HUDEP-2 (cell line): ENCODE results near the gene TBC1D1.

Experiments used
- DNase-seq, 76 experiments: peaks; one replicate each; lab custom pipeline; 2025; ENCODE audit not compliant: unreplicated experiment in 76 of 76; lab: John Stamatoyannopoulos, UW

TBC1D1 gene

GRCh38 chr4:38088321-38088720 lies 197.4 kb downstream of the TBC1D1 start:
- DNase-seq: no peak

GRCh38 chr4:38089961-38090360 lies 199.1 kb downstream of the TBC1D1 start:
- DNase-seq: no peak

GRCh38 chr4:38090455-38091246 lies 199.8 kb downstream of the TBC1D1 start:
- DNase-seq: no peak

GRCh38 chr4:38091636-38092035 lies 200.8 kb downstream of the TBC1D1 start:
- DNase-seq: no peak

GRCh38 chr4:38092701-38093100 lies 201.8 kb downstream of the TBC1D1 start:
- no peak for DNase-seq

- DNase-seq: peak in 43 of 76 experiments; percentile 1 to 68 (median 22)
Measured at GRCh38 chr4:38094419-38094818, 203.5 kb downstream of the TBC1D1 start.

GRCh38 chr4:38095691-38096090 lies 204.8 kb downstream of the TBC1D1 start:
- DNase-seq: no peak

- DNase-seq: no peak
Measured at GRCh38 chr4:38097818-38098217, 206.9 kb downstream of the TBC1D1 start.

- DNase-seq: no peak
Measured at GRCh38 chr4:38099020-38099600, 208.2 kb downstream of the TBC1D1 start.

- DNase-seq: no peak
Measured at GRCh38 chr4:38099908-38100407, 209.1 kb downstream of the TBC1D1 start.

GRCh38 chr4:38100474-38101255 lies 209.8 kb downstream of the TBC1D1 start:
- no peak for DNase-seq

GRCh38 chr4:38101563-38101962 lies 210.7 kb downstream of the TBC1D1 start:
- DNase-seq: no peak

GRCh38 chr4:38102957-38103588 lies 212.2 kb downstream of the TBC1D1 start:
- no peak for DNase-seq

GRCh38 chr4:38105475-38106220 lies 214.8 kb downstream of the TBC1D1 start:
- peak in 13 of 76 experiments; percentile 1 to 34 (median 14) for DNase-seq

- no peak for DNase-seq
Measured at GRCh38 chr4:38106311-38106710, 215.4 kb downstream of the TBC1D1 start.

- no peak for DNase-seq
Measured at GRCh38 chr4:38106886-38107514, 216.1 kb downstream of the TBC1D1 start.

- no peak for DNase-seq
Measured at GRCh38 chr4:38107818-38108217, 216.9 kb downstream of the TBC1D1 start.

GRCh38 chr4:38109370-38109769 lies 218.5 kb downstream of the TBC1D1 start:
- no peak for DNase-seq

GRCh38 chr4:38109896-38110295 lies 219.0 kb downstream of the TBC1D1 start:
- DNase-seq: no peak

- no peak for DNase-seq
Measured at GRCh38 chr4:38111024-38111423, 220.1 kb downstream of the TBC1D1 start.
